Chondrocyte (in vitro differentiated cells): ENCODE data around the gene WDR90. TPM values are rescaled to one million over a fixed set of nuclear protein-coding genes. Genes with fewer than 3 reads are reported as not detected.
"Not testable (repeated sequence)": the region's sequence is repeated elsewhere in the genome, so short reads cannot be mapped to it uniquely, and the experiment has no call there.

ENCODE experiments used
- DNase-seq: peaks from one replicate; pipeline ENCODE4 v3.0.0; 2021; ENCODE audit warnings: mixed read lengths, low spot score
- H3K27ac Mint-ChIP-seq: one replicate; pipeline ENCODE4 v1.8.0; 2021; ENCODE audit warnings: mild to moderate bottlenecking, moderate library complexity, mixed read lengths; ENCODE audit not compliant: unreplicated experiment
- H3K27me3 Mint-ChIP-seq: 2 replicates; pipeline ENCODE4 v1.8.0; 2021; ENCODE audit warnings: low read depth, mixed read lengths
- H3K36me3 Mint-ChIP-seq: 2 replicates; pipeline ENCODE4 v1.8.0; 2021; ENCODE audit warnings: low read depth, mixed read lengths
- H3K4me1 Mint-ChIP-seq: 2 replicates; pipeline ENCODE4 v1.8.0; 2021; ENCODE audit warnings: low read depth, mild to moderate bottlenecking, mixed read lengths
- H3K4me3 Mint-ChIP-seq: one replicate; pipeline ENCODE4 v1.8.0; 2021; ENCODE audit warnings: mild to moderate bottlenecking, moderate library complexity, mixed read lengths; ENCODE audit not compliant: unreplicated experiment
- H3K9me3 Mint-ChIP-seq: 2 replicates; pipeline ENCODE4 v1.8.0; 2021; ENCODE audit warnings: low read depth, mixed read lengths
- total RNA-seq: library from RNA; stranded (reverse); gene quantifications from 3 replicates; pipeline ENCODE4 v1.2.1, GENCODE V29; 2021
- TF ChIP-seq, protein P1 (sequence below): fragments of 200-600 bp; sonication (generic); IDR thresholded peaks from 2 replicates; pipeline ENCODE4 v1.5.0; 2021; ENCODE audit warnings: antibody characterized with exemption, mild to moderate bottlenecking, moderate library complexity

WDR90 gene
- total RNA-seq, 1 donor from 2014 or later: 17.0 TPM

DNA sequence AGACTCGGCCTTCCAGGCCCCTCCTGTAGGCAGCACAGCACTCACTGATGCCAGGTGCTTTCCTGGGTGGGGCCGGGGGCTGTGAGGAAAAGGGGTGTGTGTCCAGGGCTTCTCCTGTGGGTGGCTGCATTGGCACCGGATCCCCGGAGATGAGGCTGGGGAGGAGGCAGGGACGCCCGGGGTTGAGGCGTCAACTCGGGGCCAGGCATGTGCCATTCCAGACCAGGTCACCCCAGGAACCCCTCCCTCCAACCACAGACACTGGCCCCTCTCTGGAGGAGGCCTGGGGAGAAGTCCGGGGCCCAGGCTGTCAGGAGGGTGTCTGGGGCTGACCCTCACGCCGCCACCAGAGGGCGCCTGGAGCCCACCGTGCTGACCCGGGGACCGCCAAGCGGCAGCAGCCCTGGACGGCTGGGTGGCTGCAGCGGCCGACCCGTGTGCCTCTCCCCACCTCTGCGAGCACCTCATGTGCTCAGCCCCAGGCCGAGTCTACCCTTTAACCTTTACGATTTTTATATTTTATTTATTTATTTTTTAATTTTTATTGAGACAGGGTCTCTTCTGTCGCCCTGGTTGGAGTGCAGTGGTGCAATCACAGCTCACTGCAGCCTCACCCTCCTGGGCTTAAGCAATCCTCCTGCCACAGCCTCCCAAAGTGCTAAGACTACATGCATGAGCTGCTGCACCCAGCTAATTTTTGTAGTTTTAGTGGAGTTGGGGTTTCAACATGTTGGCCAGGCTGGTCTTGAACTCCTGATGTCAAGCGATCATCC lies 62.6 kb downstream of the WDR90 start:
- DNase-seq: no peak
- Mint-ChIP-seq H3K27me3 (peaks cover 19% of the 10 kb centered on the region), H3K4me3 (no peak overlapping the region), H3K9me3 (no peaks in the 10 kb centered on the region), H3K4me1 (peaks cover 20% of the 10 kb centered on the region), H3K36me3 (no peaks in the 10 kb centered on the region), H3K27ac (no peak overlapping the region)
- TF ChIP-seq, protein P1, sequence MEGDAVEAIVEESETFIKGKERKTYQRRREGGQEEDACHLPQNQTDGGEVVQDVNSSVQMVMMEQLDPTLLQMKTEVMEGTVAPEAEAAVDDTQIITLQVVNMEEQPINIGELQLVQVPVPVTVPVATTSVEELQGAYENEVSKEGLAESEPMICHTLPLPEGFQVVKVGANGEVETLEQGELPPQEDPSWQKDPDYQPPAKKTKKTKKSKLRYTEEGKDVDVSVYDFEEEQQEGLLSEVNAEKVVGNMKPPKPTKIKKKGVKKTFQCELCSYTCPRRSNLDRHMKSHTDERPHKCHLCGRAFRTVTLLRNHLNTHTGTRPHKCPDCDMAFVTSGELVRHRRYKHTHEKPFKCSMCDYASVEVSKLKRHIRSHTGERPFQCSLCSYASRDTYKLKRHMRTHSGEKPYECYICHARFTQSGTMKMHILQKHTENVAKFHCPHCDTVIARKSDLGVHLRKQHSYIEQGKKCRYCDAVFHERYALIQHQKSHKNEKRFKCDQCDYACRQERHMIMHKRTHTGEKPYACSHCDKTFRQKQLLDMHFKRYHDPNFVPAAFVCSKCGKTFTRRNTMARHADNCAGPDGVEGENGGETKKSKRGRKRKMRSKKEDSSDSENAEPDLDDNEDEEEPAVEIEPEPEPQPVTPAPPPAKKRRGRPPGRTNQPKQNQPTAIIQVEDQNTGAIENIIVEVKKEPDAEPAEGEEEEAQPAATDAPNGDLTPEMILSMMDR: peak; percentile 94

DNA sequence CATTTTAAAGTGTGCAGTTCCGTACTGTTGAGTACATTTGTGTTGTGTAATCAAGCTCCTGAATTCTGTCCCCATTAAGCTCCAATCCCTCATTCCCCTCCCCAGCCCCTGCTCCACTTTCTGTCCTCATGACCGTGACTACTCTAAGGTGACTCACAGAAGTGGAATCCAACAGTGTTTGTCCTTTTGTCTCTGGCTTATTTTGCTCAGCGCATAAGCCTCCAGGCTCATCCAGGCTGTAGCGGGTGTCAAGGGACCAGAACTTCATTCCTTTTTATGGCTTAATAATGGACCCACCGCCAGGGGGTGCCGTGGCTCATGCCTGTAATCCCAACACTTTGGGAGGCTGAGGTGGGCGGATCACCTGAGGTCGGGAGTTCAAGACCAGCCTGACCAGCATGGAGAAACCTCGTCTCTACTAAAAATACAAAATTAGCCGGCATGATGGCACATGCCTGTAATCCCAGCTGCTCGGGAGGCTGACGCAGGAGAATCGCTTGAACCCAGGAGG lies 63.6 kb downstream of the WDR90 start:
- Mint-ChIP-seq H3K27me3 (peaks cover 12% of the 10 kb centered on the region), H3K4me1 (peaks cover 20% of the 10 kb centered on the region), H3K27ac (peak overlapping the region; percentile 80)
- not testable (repeated sequence) for H3K36me3 Mint-ChIP-seq, H3K4me3 Mint-ChIP-seq, H3K9me3 Mint-ChIP-seq, DNase-seq
- TF ChIP-seq, protein P1: peak; percentile 81

- Mint-ChIP-seq H3K4me1 (peaks cover 21% of the 10 kb centered on the region), H3K27me3 (peaks cover 1% of the 10 kb centered on the region), H3K36me3 (no peaks in the 10 kb centered on the region), H3K4me3 (no peak overlapping the region), H3K27ac (no peak overlapping the region), H3K9me3 (no peaks in the 10 kb centered on the region)
- TF ChIP-seq, protein P1: no peak
- no peak for DNase-seq
These were observed 64.9 kb downstream of the WDR90 start for GRCh38 chr16:714079-714478.

- peaks cover 1% of the 10 kb centered on the region for H3K27me3 Mint-ChIP-seq
- H3K36me3 Mint-ChIP-seq: no peaks in the 10 kb centered on the region
- peaks cover 23% of the 10 kb centered on the region for H3K4me1 Mint-ChIP-seq
- H3K27ac Mint-ChIP-seq: peak within 1 kb of the TSS; percentile 17
- TF ChIP-seq, protein P1: peak; percentile 7
- no peaks in the 10 kb centered on the region for H3K9me3 Mint-ChIP-seq
- DNase-seq: no peak
- H3K4me3 Mint-ChIP-seq: peak within 1 kb of the TSS; percentile 70
These were observed 65.7 kb downstream of the WDR90 start, which contains the start of gene METRN for GRCh38 chr16:714558-715476. Gene METRN, plus strand, starts transcription at chr16:715118. Its CDS starts 172 bp downstream, at chr16:715290.
